CD14-positive monocyte (primary cell): ENCODE results near the gene AP1B1. TPM values are rescaled to one million over a fixed set of nuclear protein-coding genes. Genes with fewer than 3 reads are reported as not detected.

Experiments used
- DNase-seq, 3 donors: peaks; one replicate each; pipeline ENCODE4 v3.0.0-alpha.2; 2011 to 2022
- H2AFZ ChIP-seq: 2 replicates; pipeline ENCODE4 v1.6.0; 2012; ENCODE audit warnings: mild to moderate bottlenecking, low read depth, low read length, inconsistent platforms; ENCODE audit not compliant: insufficient read depth, poor library complexity, severe bottlenecking
- H3K27ac ChIP-seq, 2 donors: 1 replicate in 1 of 2; 2 replicates in 1 of 2; pipeline ENCODE4 v1.5.1; 2012 to 2013; ENCODE audit warnings: low read length in 2 of 2, control low read depth in 1 of 2, inconsistent platforms in 1 of 2, low read depth in 1 of 2, mild to moderate bottlenecking in 1 of 2
- H3K27me3 ChIP-seq, 2 donors: one replicate each; pipeline versions ENCODE4 v1.6.0 to v1.6.1; 2011 to 2013; ENCODE audit warnings: low read length in 2 of 2; ENCODE audit not compliant: control insufficient read depth in 2 of 2, insufficient read depth in 2 of 2
- H3K36me3 ChIP-seq, 2 donors: replicated peaks in 1 of 2; 1 replicate in 1 of 2; 2 replicates in 1 of 2; pipeline versions ENCODE4 v1.5.1 to v1.6.1; 2012 to 2013; ENCODE audit warnings: low read length in 2 of 2, control low read depth in 1 of 2, inconsistent platforms in 1 of 2, mild to moderate bottlenecking in 1 of 2; ENCODE audit not compliant: insufficient read depth in 2 of 2, control insufficient read depth in 1 of 2
- H3K4me1 ChIP-seq, 2 donors: 1 replicate in 1 of 2; 2 replicates in 1 of 2; pipeline versions ENCODE4 v1.5.1 to v1.6.1; 2012 to 2013; ENCODE audit warnings: low read length in 2 of 2, control low read depth in 1 of 2, inconsistent platforms in 1 of 2, mild to moderate bottlenecking in 1 of 2, moderate library complexity in 1 of 2; ENCODE audit not compliant: insufficient read depth in 2 of 2, control insufficient read depth in 1 of 2
- H3K4me2 ChIP-seq: replicated peaks from 2 replicates; pipeline ENCODE3; 2012; ENCODE audit warnings: low read length, moderate library complexity, mild to moderate bottlenecking; ENCODE audit not compliant: poor library complexity, severe bottlenecking; ENCODE audit errors: extremely low read depth
- H3K4me3 ChIP-seq, 3 experiments: fragments of 200-600 bp in 1 of 3; sonication (generic) in 1 of 3; replicated peaks in 1 of 3; 1 replicate in 2 of 3; 2 replicates in 1 of 3; pipeline ENCODE4 v1.5.1; 2011 to 2013; ENCODE audit warnings: low read length in 3 of 3, mild to moderate bottlenecking in 3 of 3, control low read depth in 2 of 3, low read depth in 2 of 3, inconsistent platforms in 1 of 3, moderate library complexity in 1 of 3
- H3K79me2 ChIP-seq: 2 replicates; pipeline ENCODE4 v1.6.0; 2012; ENCODE audit warnings: mild to moderate bottlenecking, control low read depth, inconsistent platforms, low read length, moderate library complexity; ENCODE audit not compliant: insufficient read depth
- H3K9ac ChIP-seq: 2 replicates; pipeline ENCODE4 v1.6.0; 2017; ENCODE audit warnings: low read length, mild to moderate bottlenecking; ENCODE audit not compliant: insufficient read depth, poor library complexity, severe bottlenecking
- H3K9me3 ChIP-seq, 2 donors: replicated peaks in 1 of 2; 1 replicate in 1 of 2; 2 replicates in 1 of 2; pipeline versions ENCODE4 v1.5.1 to v1.6.1; 2012 to 2013; ENCODE audit warnings: low read length in 2 of 2, control low read depth in 1 of 2; ENCODE audit not compliant: control insufficient read depth in 1 of 2, insufficient read depth in 1 of 2
- H4K20me1 ChIP-seq: 2 replicates; pipeline ENCODE4 v1.6.0; 2012; ENCODE audit warnings: mild to moderate bottlenecking, low read length, control low read depth, moderate library complexity; ENCODE audit not compliant: insufficient read depth
- H3K27ac Mint-ChIP-seq, 7 donors: one replicate each; pipeline ENCODE4 v1.8.0; 2020; ENCODE audit warnings: mild to moderate bottlenecking in 7 of 7, mixed read lengths in 7 of 7, moderate library complexity in 6 of 7, inconsistent platforms in 2 of 7
- H3K27me3 Mint-ChIP-seq, 3 donors: one replicate each; pipeline ENCODE4 v1.8.0; 2021 to 2022; ENCODE audit warnings: low read depth in 3 of 3, mild to moderate bottlenecking in 3 of 3, mixed read lengths in 3 of 3, moderate library complexity in 3 of 3, inconsistent platforms in 1 of 3
- H3K36me3 Mint-ChIP-seq, 2 donors: one replicate each; pipeline ENCODE4 v1.8.0; 2020; ENCODE audit warnings: mixed read lengths in 2 of 2, inconsistent platforms in 1 of 2, mild to moderate bottlenecking in 1 of 2
- H3K4me1 Mint-ChIP-seq: one replicate; pipeline ENCODE4 v1.8.0; 2020; ENCODE audit warnings: mild to moderate bottlenecking, mixed read lengths
- H3K4me3 Mint-ChIP-seq, 2 donors: one replicate each; pipeline ENCODE4 v1.8.0; 2020; ENCODE audit warnings: mild to moderate bottlenecking in 2 of 2, mixed read lengths in 2 of 2, moderate library complexity in 1 of 2
- H3K9me3 Mint-ChIP-seq, 7 donors: one replicate each; pipeline ENCODE4 v1.8.0; 2020 to 2022; ENCODE audit warnings: mixed read lengths in 7 of 7, mild to moderate bottlenecking in 6 of 7, moderate library complexity in 6 of 7, inconsistent platforms in 2 of 7
- WGBS: methylation state at CpG from one replicate; pipeline ENCODE4 v1.1.5; 2013; ENCODE audit warnings: missing lambda C conversion rate; ENCODE audit not compliant: insufficient coverage; 5-methylcytosine and 5-hydroxymethylcytosine counted together
- intact Hi-C, 2 donors: fragments of 100-400 bp; cut with micrococcal nuclease; formaldehyde crosslinking; loops; one replicate each; pipeline versions ENCODE4 v1.15.0 to v1.15.1; 2023
- polyA plus RNA-seq, 3 donors: library from polyadenylated mRNA; depleted of rRNA in 1 of 3; unstranded in 2 of 3; stranded (reverse) in 1 of 3; fragments of 300-500 nt in 2 of 3; fragments of >200 nt in 1 of 3; fragmentation: Illumina TruSeq in 2 of 3; gene quantifications; 1 replicate in 2 of 3; 2 replicates in 1 of 3; pipeline ENCODE4 v1.2.3, GENCODE V29; 2012 to 2021
- TF ChIP-seq, protein P1 (sequence below): fragments of 200-600 bp; IDR thresholded peaks from one replicate; pipeline ENCODE4 v1.8.0; 2022; ENCODE audit warnings: antibody characterized with exemption, mild to moderate bottlenecking

Gene AP1B1
- polyA plus RNA-seq, 3 donors: 29.0 to 102 (median 40.3) TPM

DNA sequence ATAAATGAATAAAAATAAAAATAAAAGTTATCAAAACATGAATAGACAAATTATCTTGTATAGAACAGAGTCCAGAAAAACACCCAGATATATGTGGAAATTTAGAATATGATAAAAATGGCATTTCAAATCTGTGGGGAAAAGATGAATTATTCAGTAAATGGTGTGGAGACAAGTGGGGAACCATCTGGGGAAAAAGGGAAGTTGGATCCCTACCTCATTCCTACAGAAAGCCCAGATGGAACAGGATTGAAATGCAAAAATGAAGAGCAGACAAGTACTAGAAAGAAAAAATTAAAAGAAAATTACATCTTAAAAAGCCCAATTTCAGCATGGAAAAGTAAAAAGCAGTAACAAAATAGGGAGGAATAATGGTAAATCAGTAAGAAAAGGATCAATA, 64.7 kb downstream of the AP1B1 start:
- no peak overlapping the region for H3K27ac ChIP-seq
- no peak overlapping the region for H3K4me2 ChIP-seq
- no peak overlapping the region for H3K4me3 ChIP-seq
- no peaks in the 10 kb centered on the region for H4K20me1 ChIP-seq
- intact Hi-C loops: no loop called here
- no peaks in the 10 kb centered on the region for H3K79me2 ChIP-seq
- TF ChIP-seq, protein P1, sequence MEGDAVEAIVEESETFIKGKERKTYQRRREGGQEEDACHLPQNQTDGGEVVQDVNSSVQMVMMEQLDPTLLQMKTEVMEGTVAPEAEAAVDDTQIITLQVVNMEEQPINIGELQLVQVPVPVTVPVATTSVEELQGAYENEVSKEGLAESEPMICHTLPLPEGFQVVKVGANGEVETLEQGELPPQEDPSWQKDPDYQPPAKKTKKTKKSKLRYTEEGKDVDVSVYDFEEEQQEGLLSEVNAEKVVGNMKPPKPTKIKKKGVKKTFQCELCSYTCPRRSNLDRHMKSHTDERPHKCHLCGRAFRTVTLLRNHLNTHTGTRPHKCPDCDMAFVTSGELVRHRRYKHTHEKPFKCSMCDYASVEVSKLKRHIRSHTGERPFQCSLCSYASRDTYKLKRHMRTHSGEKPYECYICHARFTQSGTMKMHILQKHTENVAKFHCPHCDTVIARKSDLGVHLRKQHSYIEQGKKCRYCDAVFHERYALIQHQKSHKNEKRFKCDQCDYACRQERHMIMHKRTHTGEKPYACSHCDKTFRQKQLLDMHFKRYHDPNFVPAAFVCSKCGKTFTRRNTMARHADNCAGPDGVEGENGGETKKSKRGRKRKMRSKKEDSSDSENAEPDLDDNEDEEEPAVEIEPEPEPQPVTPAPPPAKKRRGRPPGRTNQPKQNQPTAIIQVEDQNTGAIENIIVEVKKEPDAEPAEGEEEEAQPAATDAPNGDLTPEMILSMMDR: no peak
- peak overlapping the region in 1 of 7 donors; percentile 41 for H3K27ac Mint-ChIP-seq
- peaks cover 21 to 26% of the 10 kb centered on the region in 2 donors for H3K36me3 ChIP-seq
- H3K9ac ChIP-seq: no peak overlapping the region
- H3K27me3 Mint-ChIP-seq: peaks cover 0 to 3% (median 0%) of the 10 kb centered on the region in 3 donors
- H3K27me3 ChIP-seq: no peaks in the 10 kb centered on the region
- H3K9me3 Mint-ChIP-seq: peaks cover 0 to 3% (median 0%) of the 10 kb centered on the region in 7 donors
- peaks cover 15 to 28% of the 10 kb centered on the region in 2 donors for H3K36me3 Mint-ChIP-seq
- no peaks in the 10 kb centered on the region for H3K4me1 Mint-ChIP-seq
- no peaks in the 10 kb centered on the region for H3K9me3 ChIP-seq
- no peak overlapping the region for H3K4me3 Mint-ChIP-seq
- H3K4me1 ChIP-seq: no peaks in the 10 kb centered on the region
- DNase-seq: no peak
- no peak overlapping the region for H2AFZ ChIP-seq

DNA sequence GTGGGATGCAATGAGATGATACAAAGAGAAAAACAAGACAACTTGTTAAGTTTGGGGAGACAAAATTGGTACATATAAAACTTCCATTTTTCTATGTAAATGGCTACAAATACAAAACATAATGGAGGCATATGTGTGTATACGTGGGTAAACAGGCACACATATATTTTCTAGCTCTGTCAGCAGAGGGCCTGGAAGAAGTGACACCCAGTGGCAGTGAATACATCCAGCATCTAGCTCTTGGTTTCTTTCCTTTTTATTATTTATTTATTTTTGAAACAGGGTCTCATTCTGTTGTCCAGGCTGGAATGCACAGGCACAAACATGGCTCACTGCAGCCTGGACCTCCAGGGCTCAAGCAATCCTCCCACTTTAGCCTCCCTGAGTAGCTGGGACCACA, 67.8 kb downstream of the AP1B1 start:
- peaks cover 5% of the 10 kb centered on the region for H3K4me1 Mint-ChIP-seq
- no peak overlapping the region for H3K27ac Mint-ChIP-seq
- no peak for DNase-seq
- H3K4me3 ChIP-seq: no peak overlapping the region
- TF ChIP-seq, protein P1: no peak
- no peaks in the 10 kb centered on the region for H4K20me1 ChIP-seq
- no peak overlapping the region for H2AFZ ChIP-seq
- H3K36me3 ChIP-seq: no peaks in the 10 kb centered on the region
- WGBS: no CpG with 5 or more reads among the region's 1 CpG
- peaks cover 0 to 13% (median 7%) of the 10 kb centered on the region in 7 donors for H3K9me3 Mint-ChIP-seq
- no peak overlapping the region for H3K9ac ChIP-seq
- H3K79me2 ChIP-seq: no peaks in the 10 kb centered on the region
- no peak overlapping the region for H3K27ac ChIP-seq
- intact Hi-C loops: no loop called here
- peaks cover 0 to 7% of the 10 kb centered on the region in 2 donors for H3K9me3 ChIP-seq
- H3K4me3 Mint-ChIP-seq: no peak overlapping the region
- peaks cover 3 to 4% of the 10 kb centered on the region in 2 donors for H3K4me1 ChIP-seq
- peaks cover 0 to 2% of the 10 kb centered on the region in 2 donors for H3K36me3 Mint-ChIP-seq
- peaks cover 16 to 19% of the 10 kb centered on the region in 2 donors for H3K27me3 ChIP-seq
- peaks cover 16 to 26% (median 23%) of the 10 kb centered on the region in 3 donors for H3K27me3 Mint-ChIP-seq
- H3K4me2 ChIP-seq: no peak overlapping the region
